GM20000 (cell line): Measurements from ENCODE around the gene ESAM.

ENCODE experiments used
- DNase-seq: peaks from one replicate; pipeline ENCODE4 v3.0.0; 2012; ENCODE audit warnings: low spot score
- CTCF ChIP-seq: IDR thresholded peaks from 2 replicates; pipeline ENCODE4 v1.5.1; 2012; ENCODE audit warnings: mild to moderate bottlenecking, control low read depth; ENCODE audit errors: extremely low read depth, missing control alignments

Gene ESAM

GRCh38 chr11:124756033-124756752, 5.9 kb downstream of the ESAM start:
- DNase-seq: no peak
- TF ChIP-seq CTCF: no peak

- no peak for DNase-seq
- TF ChIP-seq CTCF: no peak
These were observed 7.4 kb downstream of the ESAM start for GRCh38 chr11:124754710-124755109.

GRCh38 chr11:124754309-124754708, 7.8 kb downstream of the ESAM start:
- no peak for DNase-seq
- no peak for TF ChIP-seq CTCF

- no peak for TF ChIP-seq CTCF
These were observed 8.5 kb downstream of the ESAM start for GRCh38 chr11:124753624-124754023.

GRCh38 chr11:124753205-124753604, 8.9 kb downstream of the ESAM start:
- TF ChIP-seq CTCF: no peak
- no peak for DNase-seq

More at GRCh38 chr11:124753624-124754023, 8.5 kb downstream of the ESAM start:
- DNase-seq: no peak

GRCh38 chr11:124752471-124753102, 9.5 kb downstream of the ESAM start:
- no peak for DNase-seq

More at GRCh38 chr11:124752471-124753102, 9.5 kb downstream of the ESAM start:
- TF ChIP-seq CTCF: no peak
